ENCODE measurements around the gene STK24.
A peak's percentile ranks its signal among the peaks of the same experiment; 100 is the strongest.

STK24 gene

GRCh38 chr13:98468361-98468760 is 108.5 kb downstream of the STK24 start:
- TF ChIP-seq ZFX (IDR thresholded peaks at IDR 0.05; ENCODE audit: borderline replicate concordance), result no peak
- TF ChIP-seq, protein P1, sequence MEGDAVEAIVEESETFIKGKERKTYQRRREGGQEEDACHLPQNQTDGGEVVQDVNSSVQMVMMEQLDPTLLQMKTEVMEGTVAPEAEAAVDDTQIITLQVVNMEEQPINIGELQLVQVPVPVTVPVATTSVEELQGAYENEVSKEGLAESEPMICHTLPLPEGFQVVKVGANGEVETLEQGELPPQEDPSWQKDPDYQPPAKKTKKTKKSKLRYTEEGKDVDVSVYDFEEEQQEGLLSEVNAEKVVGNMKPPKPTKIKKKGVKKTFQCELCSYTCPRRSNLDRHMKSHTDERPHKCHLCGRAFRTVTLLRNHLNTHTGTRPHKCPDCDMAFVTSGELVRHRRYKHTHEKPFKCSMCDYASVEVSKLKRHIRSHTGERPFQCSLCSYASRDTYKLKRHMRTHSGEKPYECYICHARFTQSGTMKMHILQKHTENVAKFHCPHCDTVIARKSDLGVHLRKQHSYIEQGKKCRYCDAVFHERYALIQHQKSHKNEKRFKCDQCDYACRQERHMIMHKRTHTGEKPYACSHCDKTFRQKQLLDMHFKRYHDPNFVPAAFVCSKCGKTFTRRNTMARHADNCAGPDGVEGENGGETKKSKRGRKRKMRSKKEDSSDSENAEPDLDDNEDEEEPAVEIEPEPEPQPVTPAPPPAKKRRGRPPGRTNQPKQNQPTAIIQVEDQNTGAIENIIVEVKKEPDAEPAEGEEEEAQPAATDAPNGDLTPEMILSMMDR (IDR thresholded peaks at IDR 0.05), result no peak
- H3K27ac ChIP-seq, result no peak overlapping the region

DNA sequence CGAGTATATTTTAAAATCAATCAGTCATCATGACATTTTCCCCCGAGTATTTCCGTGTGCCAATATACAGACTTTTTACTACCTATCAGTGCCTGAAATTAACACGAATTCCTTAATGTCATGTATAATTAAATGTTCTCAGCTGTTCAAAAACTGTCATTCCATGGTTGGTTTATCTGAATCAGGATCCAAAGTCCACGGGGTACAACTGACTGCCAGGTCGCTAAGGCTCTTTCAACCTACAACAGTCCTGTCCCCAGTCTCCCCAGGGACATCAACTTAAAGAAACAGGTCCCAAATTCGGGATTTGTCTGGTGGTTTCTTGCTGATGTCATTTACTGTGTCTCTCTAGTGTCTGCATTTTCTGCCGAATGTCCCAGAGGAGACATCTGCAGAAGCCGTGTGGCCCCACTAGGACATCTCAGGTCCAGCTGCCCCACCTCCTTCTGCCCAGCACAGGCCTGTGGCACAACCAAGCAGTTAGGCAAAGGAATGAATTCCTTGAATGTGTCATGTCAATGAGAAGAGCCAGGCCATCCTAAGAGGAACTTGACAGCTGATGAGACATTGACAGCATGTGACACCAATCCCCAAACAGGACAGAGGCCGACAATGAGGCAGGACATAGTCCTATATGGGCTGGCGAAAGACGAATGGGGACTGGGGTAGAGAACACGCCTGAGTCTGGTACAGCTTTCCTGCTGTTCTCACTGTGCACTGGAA is 109.5 kb downstream of the STK24 start:
- no peak overlapping the region for H3K27ac ChIP-seq

DNA sequence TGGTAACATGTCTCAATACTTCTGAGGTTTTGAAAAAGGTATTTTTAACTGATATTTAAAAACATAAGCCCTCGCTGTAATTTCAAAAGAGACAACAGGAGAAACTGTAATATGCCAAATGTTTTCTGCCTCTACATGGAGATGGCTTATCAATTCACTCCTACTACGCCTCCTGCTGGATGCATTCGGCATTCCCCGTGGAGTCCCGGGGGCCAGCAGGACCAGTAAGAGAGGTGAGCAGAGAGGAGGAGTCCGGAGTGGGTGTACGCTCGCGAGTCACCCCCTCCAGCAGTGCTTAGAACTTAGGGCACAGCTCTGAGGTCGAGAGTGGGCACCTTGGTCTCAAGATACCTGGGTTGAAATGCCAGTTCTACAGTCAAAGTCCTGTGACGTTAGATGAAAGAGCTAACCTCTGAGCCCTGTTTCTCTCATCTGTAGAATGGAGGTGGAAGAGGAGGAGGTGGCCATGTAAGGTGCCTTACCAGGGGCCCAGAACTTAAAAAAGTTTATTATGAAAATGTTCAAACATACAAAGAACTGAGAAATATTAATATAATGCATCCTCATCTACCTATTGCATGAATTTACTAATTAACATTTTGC is 110.2 kb downstream of the STK24 start:
- no peak overlapping the region for H3K27ac ChIP-seq
- TF ChIP-seq, protein P1 (IDR thresholded peaks at IDR 0.05), result peak; percentile 83
- TF ChIP-seq ZFX (IDR thresholded peaks at IDR 0.05; ENCODE audit: borderline replicate concordance), result no peak

More for the DNA sequence above, 109.5 kb downstream of the STK24 start:
- no peak for TF ChIP-seq ZFX (IDR thresholded peaks at IDR 0.05; ENCODE audit: borderline replicate concordance)
- TF ChIP-seq, protein P1 (IDR thresholded peaks at IDR 0.05), result no peak

GRCh38 chr13:98462946-98463345 is 114.0 kb downstream of the STK24 start:
- TF ChIP-seq, protein P1 (IDR thresholded peaks at IDR 0.05), result no peak
- TF ChIP-seq ZFX (IDR thresholded peaks at IDR 0.05; ENCODE audit: borderline replicate concordance), result no peak
- H3K27ac ChIP-seq, result no peak overlapping the region

DNA sequence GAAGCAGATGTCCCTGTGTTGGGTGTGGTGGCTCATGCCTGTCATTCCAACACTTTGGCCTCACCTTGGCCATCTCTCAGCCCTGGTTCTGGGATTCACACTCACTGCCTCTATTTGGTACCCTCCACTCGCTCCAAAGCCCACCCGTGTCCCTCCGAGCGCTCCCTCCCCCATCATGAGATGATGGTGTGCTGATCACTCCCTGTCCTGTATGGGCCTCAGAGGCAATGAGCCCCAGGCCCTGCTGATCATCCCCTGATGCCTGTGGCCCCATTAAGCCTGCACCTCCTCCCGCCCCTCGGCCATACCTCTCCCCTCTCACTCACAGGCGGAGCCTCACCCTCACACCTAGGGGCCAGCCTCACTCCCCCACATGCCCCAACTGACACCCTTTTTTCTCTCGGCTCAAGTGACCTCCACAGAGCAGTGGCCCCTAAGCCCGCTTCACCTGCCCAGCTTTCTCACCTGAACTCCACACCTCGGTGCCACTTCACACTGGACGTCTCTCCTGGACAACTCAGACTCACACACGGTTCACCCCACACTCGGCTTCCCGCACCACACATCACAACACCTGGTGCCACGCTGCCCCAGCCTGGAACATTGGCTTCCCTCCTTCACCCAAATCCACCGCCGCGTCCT is 114.5 kb downstream of the STK24 start:
- TF ChIP-seq ZFX (IDR thresholded peaks at IDR 0.05; ENCODE audit: borderline replicate concordance), result no peak
- TF ChIP-seq, protein P1 (IDR thresholded peaks at IDR 0.05), result no peak
- H3K27ac ChIP-seq, result no peak overlapping the region

- H3K27ac ChIP-seq, result no peak overlapping the region
- no peak for TF ChIP-seq ZFX (IDR thresholded peaks at IDR 0.05; ENCODE audit: borderline replicate concordance)
- TF ChIP-seq, protein P1 (IDR thresholded peaks at IDR 0.05), result no peak
Observed at GRCh38 chr13:98461486-98462240, 115.2 kb downstream of the STK24 start.
